NCI-H187 (cell line): ENCODE results near the gene EAF2.
"Not testable (repeated sequence)": the region's sequence is repeated elsewhere in the genome, so short reads cannot be mapped to it uniquely, and the experiment has no call there.

Experiments
- DNase-seq, 2 experiments: peaks; one replicate each; lab custom pipeline; 2025; lab: John Stamatoyannopoulos, UW

EAF2 gene

GRCh38 chr3:121863247-121863646 lies 28.2 kb downstream of the EAF2 start:
- DNase-seq = not testable (repeated sequence)

GRCh38 chr3:121863801-121864200 lies 28.8 kb downstream of the EAF2 start:
- DNase-seq = no peak

GRCh38 chr3:121869736-121870135 lies 34.7 kb downstream of the EAF2 start:
- DNase-seq = no peak

GRCh38 chr3:121870717-121871116 lies 35.7 kb downstream of the EAF2 start:
- no peak for DNase-seq

GRCh38 chr3:121871430-121871829 lies 36.4 kb downstream of the EAF2 start:
- DNase-seq = no peak

GRCh38 chr3:121878411-121878810 lies 43.4 kb downstream of the EAF2 start:
- no peak for DNase-seq

GRCh38 chr3:121883507-121883906 lies 48.5 kb downstream of the EAF2 start:
- DNase-seq = no peak

- DNase-seq = no peak
Observed at GRCh38 chr3:121885386-121885785, 50.4 kb downstream of the EAF2 start.

GRCh38 chr3:121894301-121894990 lies 59.4 kb downstream of the EAF2 start, which contains the start of gene SLC15A2:
TSS of gene SLC15A2 (plus strand) at chr3:121894401. CDS start at chr3:121894477, 76 bp downstream.
- DNase-seq = no peak

GRCh38 chr3:121895121-121895520 lies 60.1 kb downstream of the EAF2 start:
- no peak for DNase-seq

- DNase-seq = no peak
Observed at GRCh38 chr3:121895736-121896135, 60.7 kb downstream of the EAF2 start.

GRCh38 chr3:121896823-121897222 lies 61.8 kb downstream of the EAF2 start:
- no peak for DNase-seq

- DNase-seq = no peak
Observed at GRCh38 chr3:121897296-121897695, 62.3 kb downstream of the EAF2 start.

GRCh38 chr3:121913305-121913990 lies 78.4 kb downstream of the EAF2 start:
- DNase-seq = no peak

GRCh38 chr3:121914081-121914998 lies 79.3 kb downstream of the EAF2 start:
- no peak for DNase-seq

- no peak for DNase-seq
Observed at GRCh38 chr3:121916189-121916588, 81.2 kb downstream of the EAF2 start.

- no peak for DNase-seq
Observed at GRCh38 chr3:121918779-121919483, 83.9 kb downstream of the EAF2 start.

- DNase-seq = no peak
Observed at GRCh38 chr3:121924734-121925133, 89.7 kb downstream of the EAF2 start.

- no peak for DNase-seq
Observed at GRCh38 chr3:121926380-121926779, 91.4 kb downstream of the EAF2 start.
